ENCODE data around the gene NEUROD6.

DNA sequence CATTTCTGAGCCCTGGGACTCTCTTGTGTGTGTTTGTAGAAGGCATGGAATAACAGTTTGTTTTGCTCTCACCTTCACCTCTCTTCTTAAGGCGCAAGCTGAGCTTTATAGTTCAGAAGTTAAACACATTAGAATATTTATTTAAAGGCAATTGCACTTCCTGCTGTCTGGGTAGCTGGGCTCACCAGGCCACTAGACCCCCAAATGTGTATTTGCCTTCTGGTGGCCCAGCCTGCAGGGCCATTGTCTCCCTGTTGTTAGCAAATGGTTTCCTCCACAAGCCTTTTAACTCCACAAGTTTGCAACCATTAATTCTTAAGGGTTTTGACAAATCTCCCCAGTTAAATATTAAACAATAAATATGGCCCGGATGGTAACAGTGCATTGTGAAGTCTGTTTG is 31.1 kb upstream of the NEUROD6 start:
- TF ChIP-seq CTCF (IDR thresholded peaks at IDR 0.05): no peak
- TF ChIP-seq POLR2A (IDR thresholded peaks at IDR 0.05): no peak
- TF ChIP-seq POLR2AphosphoS5 (IDR thresholded peaks at IDR 0.05; ENCODE audit: insufficient read depth in 1 of 2, low read depth in 1 of 2): no peak

All from vagina (tissue), 2 donors.